Measurements from ENCODE around the gene SNAPIN.

GRCh38 chr1:153633754-153634665, 24.5 kb upstream of the SNAPIN start, which contains the start of gene CHTOP:
- TF ChIP-seq CTCF (IDR thresholded peaks at IDR 0.05) (peak in 3 of 4 experiments; percentile 14 to 44 (median 43)), POLR2AphosphoS5 (IDR thresholded peaks at IDR 0.05) (peak; percentile 73)

Measured in gastroesophageal sphincter (tissue), 3 donors.